OCI-LY3 (cell line): ENCODE results near the gene TP63.

ENCODE experiments used
- H2AFZ ChIP-seq: fragments of 200-600, 300-600 bp; shearing (Covaris generic); 2 replicates; pipeline ENCODE4 v1.6.0; 2014; ENCODE audit warnings: antibody characterized with exemption, low read depth, low read length
- H3K27ac ChIP-seq: fragments of 200-600, 300-600 bp; sonication (generic); 2 replicates; pipeline ENCODE4 v1.5.1; 2014; ENCODE audit warnings: mild to moderate bottlenecking, low read length, moderate library complexity, mixed read lengths
- H3K27me3 ChIP-seq: fragments of 200-600, 300-600 bp; sonication (generic); 2 replicates; pipeline ENCODE4 v1.6.1; 2014; ENCODE audit warnings: low read depth, low read length, mixed read lengths
- H3K36me3 ChIP-seq: fragments of 200-600, 300-600 bp; sonication (generic); replicated peaks from 2 replicates; pipeline ENCODE3; 2014; ENCODE audit warnings: low read depth, low read length, mixed read lengths
- H3K4me1 ChIP-seq: fragments of 300-600, 200-600 bp; sonication (generic); 2 replicates; pipeline ENCODE4 v1.6.1; 2014; ENCODE audit warnings: low read length, mixed read lengths
- H3K4me2 ChIP-seq: fragments of 200-600, 300-600 bp; sonication (generic); 2 replicates; pipeline ENCODE4 v1.6.1; 2014; ENCODE audit warnings: low read length, mixed read lengths
- H3K4me3 ChIP-seq: fragments of 300-600, 200-600 bp; sonication (generic); 2 replicates; pipeline ENCODE4 v1.5.1; 2014; ENCODE audit warnings: antibody characterized with exemption, mild to moderate bottlenecking, low read length, moderate library complexity
- H3K79me2 ChIP-seq: fragments of 300-600, 200-600 bp; shearing (Covaris generic); 2 replicates; pipeline ENCODE4 v1.6.1; 2014; ENCODE audit warnings: mild to moderate bottlenecking, low read length, mixed read lengths
- H3K9ac ChIP-seq: fragments of 300-600, 200-600 bp; shearing (Covaris generic); 2 replicates; pipeline ENCODE4 v1.6.0; 2014; ENCODE audit warnings: mild to moderate bottlenecking, low read length, moderate library complexity
- H3K9me3 ChIP-seq: fragments of 200-600, 300-600 bp; shearing (Covaris generic); 2 replicates; pipeline ENCODE4 v1.6.1; 2014; ENCODE audit warnings: low read length, mixed read lengths; ENCODE audit not compliant: insufficient read depth
- H4K20me1 ChIP-seq: fragments of 200-600, 300-600 bp; sonication (generic); 2 replicates; pipeline ENCODE4 v1.6.1; 2016; ENCODE audit warnings: low read length, mixed read lengths; ENCODE audit not compliant: insufficient read depth
- CTCF ChIP-seq: fragments of 200-600, 300-600 bp; sonication (generic); IDR thresholded peaks from 2 replicates; pipeline ENCODE4 v1.5.1; 2014; ENCODE audit warnings: antibody characterized with exemption, low read length, low read depth
- EZH2phosphoT487 ChIP-seq: fragments of 200-600 bp; shearing (Covaris generic); IDR thresholded peaks from 2 replicates; pipeline ENCODE4 v1.6.1; 2018; ENCODE audit warnings: antibody characterized with exemption, mixed run types, low read depth

TP63 gene

GRCh38 chr3:189630767-189631372 lies 319 bp upstream of the TP63 start:
- H3K4me3 ChIP-seq: peak overlapping the region; percentile 78
- peak overlapping the region; percentile 96 for H3K27ac ChIP-seq
- H2AFZ ChIP-seq: 0 out of 2 replicates have a peak overlapping the region, but pooled peaks have one; percentile 40

DNA sequence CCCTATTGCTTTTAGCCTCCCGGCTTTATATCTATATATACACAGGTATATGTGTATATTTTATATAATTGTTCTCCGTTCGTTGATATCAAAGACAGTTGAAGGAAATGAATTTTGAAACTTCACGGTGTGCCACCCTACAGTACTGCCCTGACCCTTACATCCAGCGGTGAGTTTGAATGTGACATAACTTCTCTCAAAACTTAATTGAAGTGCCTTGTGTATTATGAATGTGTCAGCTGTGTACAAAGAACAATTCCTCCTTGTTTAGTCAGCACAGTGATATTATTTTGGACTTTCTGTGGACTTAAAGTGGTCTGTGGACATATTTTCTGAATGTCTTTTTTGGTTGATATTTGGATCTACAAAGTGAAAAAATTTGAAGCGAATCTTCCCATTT lies 220 bp downstream of the TP63 start:
- Histone ChIP-seq H3K36me3 (no peaks in the 10 kb centered on the region), H3K27me3 (no peaks in the 10 kb centered on the region), H4K20me1 (no peaks in the 10 kb centered on the region), H3K4me2 (peak overlapping the region; percentile 96), H3K4me3 (peak overlapping the region; percentile 78), H3K9me3 (no peaks in the 10 kb centered on the region), H3K4me1 (peaks cover 42% of the 10 kb centered on the region), H3K9ac (peak overlapping the region; percentile 93), H3K79me2 (peaks cover 53% of the 10 kb centered on the region), H2AFZ (no peak overlapping the region), H3K27ac (peak overlapping the region; percentile 96)
- no peak for TF ChIP-seq EZH2phosphoT487
- TF ChIP-seq CTCF: no peak

More at GRCh38 chr3:189630767-189631372, 319 bp upstream of the TP63 start:
- Histone ChIP-seq H3K4me1 (peaks cover 43% of the 10 kb centered on the region), H3K9ac (peak overlapping the region; percentile 93), H4K20me1 (no peaks in the 10 kb centered on the region), H3K27me3 (no peaks in the 10 kb centered on the region), H3K9me3 (no peaks in the 10 kb centered on the region), H3K36me3 (no peaks in the 10 kb centered on the region), H3K4me2 (peak overlapping the region; percentile 96), H3K79me2 (peaks cover 47% of the 10 kb centered on the region)
- no peak for TF ChIP-seq CTCF
- no peak for TF ChIP-seq EZH2phosphoT487

GRCh38 chr3:189632242-189632641 lies 1.1 kb downstream of the TP63 start:
- H3K79me2 ChIP-seq: peaks cover 61% of the 10 kb centered on the region
- peak overlapping the region; percentile 96 for H3K4me2 ChIP-seq
- no peaks in the 10 kb centered on the region for H3K36me3 ChIP-seq
- peaks cover 47% of the 10 kb centered on the region for H3K4me1 ChIP-seq
- H4K20me1 ChIP-seq: no peaks in the 10 kb centered on the region
- peak overlapping the region; percentile 78 for H3K4me3 ChIP-seq
- no peaks in the 10 kb centered on the region for H3K27me3 ChIP-seq
- peak overlapping the region; percentile 96 for H3K27ac ChIP-seq
- peak overlapping the region; percentile 93 for H3K9ac ChIP-seq
- no peaks in the 10 kb centered on the region for H3K9me3 ChIP-seq
- TF ChIP-seq CTCF: no peak
- TF ChIP-seq EZH2phosphoT487: no peak
- no peak overlapping the region for H2AFZ ChIP-seq

DNA sequence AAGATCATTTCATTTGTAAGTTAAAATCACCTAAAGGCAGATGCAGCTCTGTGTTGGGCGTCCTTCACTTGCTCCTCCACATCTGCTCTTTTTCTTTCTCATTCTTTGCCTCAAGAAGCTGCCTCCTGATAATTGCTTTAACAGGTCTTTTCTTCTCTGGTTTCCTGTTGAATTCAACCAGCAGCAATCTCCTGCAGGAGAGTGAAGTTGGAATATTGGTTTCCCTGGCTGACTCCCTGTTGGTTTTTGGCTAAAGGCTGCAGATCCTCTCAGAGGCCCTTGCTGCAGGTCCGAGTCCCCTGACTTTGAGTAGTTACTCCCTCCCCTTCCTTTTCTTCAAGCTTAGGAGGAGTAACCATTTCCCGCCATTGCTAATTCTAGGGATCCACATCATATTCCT lies 4.2 kb downstream of the TP63 start:
- Histone ChIP-seq H3K36me3 (no peaks in the 10 kb centered on the region), H3K4me2 (peak overlapping the region; percentile 96), H3K9me3 (no peaks in the 10 kb centered on the region), H3K27me3 (no peaks in the 10 kb centered on the region), H3K9ac (peak overlapping the region; percentile 93), H3K4me1 (peaks cover 65% of the 10 kb centered on the region), H3K4me3 (peak overlapping the region; percentile 78), H3K27ac (peak overlapping the region; percentile 96), H4K20me1 (no peaks in the 10 kb centered on the region), H2AFZ (no peak overlapping the region), H3K79me2 (peaks cover 84% of the 10 kb centered on the region)
- TF ChIP-seq EZH2phosphoT487: no peak
- TF ChIP-seq CTCF: no peak
